DOHH2 (cell line): ENCODE results near the gene WRAP73.

Experiments
- H3F3A ChIP-seq: fragments of 200-600 bp; sonication (generic), shearing (Covaris generic); 2 replicates; pipeline ENCODE4 v1.6.0; 2016; ENCODE audit warnings: antibody characterized with exemption, mild to moderate bottlenecking; ENCODE audit not compliant: control insufficient read depth, insufficient read depth
- H3K27ac ChIP-seq: fragments of 200-600 bp; sonication (generic); 2 replicates; pipeline ENCODE4 v1.5.1; 2014; ENCODE audit warnings: low read depth, mild to moderate bottlenecking, low read length, moderate library complexity
- H3K27me3 ChIP-seq: fragments of 200-600 bp; sonication (generic); 2 replicates; pipeline ENCODE4 v1.6.1; 2014; ENCODE audit warnings: mild to moderate bottlenecking, low read length, mixed read lengths; ENCODE audit not compliant: control insufficient read depth
- H3K36me3 ChIP-seq: fragments of 200-600 bp; sonication (generic); 2 replicates; pipeline ENCODE4 v1.6.1; 2014; ENCODE audit warnings: mild to moderate bottlenecking, low read length, moderate library complexity, mixed read lengths; ENCODE audit not compliant: control insufficient read depth
- H3K4me1 ChIP-seq: fragments of 200-600 bp; sonication (generic); 2 replicates; pipeline ENCODE4 v1.6.1; 2014; ENCODE audit warnings: mild to moderate bottlenecking, low read length, mixed read lengths; ENCODE audit not compliant: control insufficient read depth
- H3K4me2 ChIP-seq: fragments of 200-600 bp; sonication (generic); 2 replicates; pipeline ENCODE4 v1.6.0; 2014; ENCODE audit warnings: mild to moderate bottlenecking, low read length, moderate library complexity
- H3K4me3 ChIP-seq: fragments of 200-600 bp; sonication (generic); 2 replicates; pipeline ENCODE4 v1.5.1; 2014; ENCODE audit warnings: mild to moderate bottlenecking, low read length, mixed read lengths
- H3K79me2 ChIP-seq: fragments of 200-600 bp; sonication (generic); 2 replicates; pipeline ENCODE4 v1.6.1; 2014; ENCODE audit warnings: mild to moderate bottlenecking, low read length, mixed read lengths; ENCODE audit not compliant: control insufficient read depth
- H3K9me2 ChIP-seq: fragments of 200-600 bp; sonication (generic); replicated peaks from 2 replicates; pipeline ENCODE4 v1.6.1; 2014; ENCODE audit warnings: mild to moderate bottlenecking, low read length, mixed read lengths; ENCODE audit not compliant: control insufficient read depth
- H3K9me3 ChIP-seq: fragments of 200-600 bp; sonication (generic); 2 replicates; pipeline ENCODE4 v1.6.1; 2014; ENCODE audit warnings: antibody characterized with exemption, low read length, mixed read lengths; ENCODE audit not compliant: control insufficient read depth, insufficient read depth
- H4K20me1 ChIP-seq: fragments of 200-600 bp; sonication (generic); 2 replicates; pipeline ENCODE4 v1.6.0; 2014; ENCODE audit warnings: low read depth, mild to moderate bottlenecking, antibody characterized with exemption, low read length, moderate library complexity; ENCODE audit not compliant: control insufficient read depth, insufficient read depth
- EZH2phosphoT487 ChIP-seq: fragments of 200-600 bp; sonication (generic); IDR thresholded peaks from 2 replicates; pipeline ENCODE4 v1.6.1; 2017; ENCODE audit warnings: borderline replicate concordance, mild to moderate bottlenecking, antibody characterized with exemption, low read length, moderate library complexity, mixed read lengths
- TF ChIP-seq, protein P1 (sequence below): fragments of 200-600 bp; sonication (generic); IDR thresholded peaks from one replicate; pipeline ENCODE4 v1.5.1; 2014; ENCODE audit warnings: antibody characterized with exemption, mild to moderate bottlenecking, low read depth, low read length; ENCODE audit not compliant: poor library complexity, severe bottlenecking

The WRAP73 gene

DNA sequence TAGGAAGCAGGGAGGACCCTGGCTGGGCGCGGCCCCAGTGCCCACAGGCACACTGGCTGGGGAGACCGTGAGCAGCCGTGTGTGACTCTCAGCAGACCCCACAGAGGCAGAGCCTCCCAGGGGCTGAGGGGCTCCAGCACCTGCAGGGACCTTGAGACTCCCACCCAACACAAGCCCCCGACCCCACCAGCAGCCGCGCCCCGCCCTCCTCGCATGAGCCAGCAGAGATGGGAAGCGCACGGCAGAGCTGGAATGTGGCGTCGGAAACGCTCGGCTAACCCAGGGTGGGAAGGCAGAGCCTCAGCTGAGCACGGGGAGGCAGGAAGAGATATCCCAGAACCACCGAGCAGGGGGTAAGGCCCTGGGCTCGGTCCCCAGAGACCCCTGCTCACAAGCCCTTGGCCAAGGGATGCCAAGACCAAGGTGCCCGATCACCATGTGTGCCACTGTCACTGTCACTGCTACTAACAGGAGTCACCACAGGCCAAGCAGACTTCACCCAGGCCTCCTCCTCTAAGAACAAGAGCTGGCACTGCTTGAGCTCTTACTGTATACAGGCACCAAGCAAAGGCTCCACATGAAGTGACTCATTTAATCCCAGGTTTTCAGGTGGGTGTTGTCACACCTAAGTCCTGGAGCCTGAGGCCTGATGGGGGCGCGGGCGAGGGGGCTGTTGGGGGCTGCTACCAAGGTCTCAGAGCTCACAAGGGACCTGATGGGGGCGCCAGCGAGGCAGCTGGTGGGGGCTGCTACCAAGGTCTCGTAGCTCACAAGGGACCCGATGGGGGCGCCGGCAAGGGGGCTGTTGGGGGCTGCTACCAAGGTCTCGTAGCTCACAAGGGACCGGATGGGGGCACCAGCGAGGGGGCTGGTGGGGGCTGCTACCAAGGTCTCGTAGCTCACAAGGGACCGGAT is 58.7 kb downstream of the WRAP73 start:
- no peaks in the 10 kb centered on the region for H4K20me1 ChIP-seq
- no peaks in the 10 kb centered on the region for H3K36me3 ChIP-seq
- no peak overlapping the region for H3K4me3 ChIP-seq
- H3K4me1 ChIP-seq, result peaks cover 13% of the 10 kb centered on the region
- no peaks in the 10 kb centered on the region for H3F3A ChIP-seq
- H3K79me2 ChIP-seq, result no peaks in the 10 kb centered on the region
- peaks cover under 1% of the 10 kb centered on the region; the same call in 1 of the 2 replicates for H3K9me3 ChIP-seq
- H3K4me2 ChIP-seq, result no peak overlapping the region
- no peaks in the 10 kb centered on the region for H3K27me3 ChIP-seq
- no peak overlapping the region for H3K27ac ChIP-seq
- no peak for TF ChIP-seq EZH2phosphoT487
- TF ChIP-seq, protein P1, sequence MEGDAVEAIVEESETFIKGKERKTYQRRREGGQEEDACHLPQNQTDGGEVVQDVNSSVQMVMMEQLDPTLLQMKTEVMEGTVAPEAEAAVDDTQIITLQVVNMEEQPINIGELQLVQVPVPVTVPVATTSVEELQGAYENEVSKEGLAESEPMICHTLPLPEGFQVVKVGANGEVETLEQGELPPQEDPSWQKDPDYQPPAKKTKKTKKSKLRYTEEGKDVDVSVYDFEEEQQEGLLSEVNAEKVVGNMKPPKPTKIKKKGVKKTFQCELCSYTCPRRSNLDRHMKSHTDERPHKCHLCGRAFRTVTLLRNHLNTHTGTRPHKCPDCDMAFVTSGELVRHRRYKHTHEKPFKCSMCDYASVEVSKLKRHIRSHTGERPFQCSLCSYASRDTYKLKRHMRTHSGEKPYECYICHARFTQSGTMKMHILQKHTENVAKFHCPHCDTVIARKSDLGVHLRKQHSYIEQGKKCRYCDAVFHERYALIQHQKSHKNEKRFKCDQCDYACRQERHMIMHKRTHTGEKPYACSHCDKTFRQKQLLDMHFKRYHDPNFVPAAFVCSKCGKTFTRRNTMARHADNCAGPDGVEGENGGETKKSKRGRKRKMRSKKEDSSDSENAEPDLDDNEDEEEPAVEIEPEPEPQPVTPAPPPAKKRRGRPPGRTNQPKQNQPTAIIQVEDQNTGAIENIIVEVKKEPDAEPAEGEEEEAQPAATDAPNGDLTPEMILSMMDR, result peak; percentile 54
- H3K9me2 ChIP-seq, result no peaks in the 10 kb centered on the region

DNA sequence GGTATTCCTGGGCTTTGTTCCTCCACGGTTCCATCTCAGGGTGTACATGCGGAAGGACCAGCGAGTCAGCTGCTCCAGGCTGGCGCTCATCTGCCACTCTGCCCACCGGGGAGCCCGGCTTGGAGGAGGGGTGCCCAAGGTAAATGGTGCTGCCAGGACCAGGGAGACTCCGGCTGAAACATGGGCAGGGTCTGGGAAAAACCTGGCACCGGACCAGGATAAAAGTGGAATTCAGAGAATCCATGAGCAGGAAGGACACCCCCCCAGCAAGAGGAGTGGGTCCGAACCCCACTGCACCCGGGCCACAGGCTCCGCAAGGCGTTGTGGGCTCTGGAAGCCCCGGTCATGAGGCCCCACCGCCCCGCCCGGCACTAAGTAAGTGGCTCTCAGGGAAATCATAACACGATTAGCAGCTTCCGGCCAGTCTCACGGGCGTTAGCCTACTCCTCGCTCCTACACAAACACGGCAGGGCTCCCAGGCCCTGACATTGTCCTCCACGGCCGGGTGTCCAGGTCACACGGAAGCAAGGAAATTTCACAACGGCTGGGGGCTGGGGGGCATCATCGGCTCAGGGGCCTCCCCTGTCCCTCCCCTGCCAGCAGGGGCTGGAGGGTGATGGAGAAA is 59.7 kb downstream of the WRAP73 start:
- no peak overlapping the region for H3K27ac ChIP-seq
- no peak overlapping the region for H3K4me3 ChIP-seq
- no peaks in the 10 kb centered on the region for H4K20me1 ChIP-seq
- H3K79me2 ChIP-seq, result no peaks in the 10 kb centered on the region
- no peak overlapping the region for H3K4me2 ChIP-seq
- TF ChIP-seq, protein P1, result no peak
- TF ChIP-seq EZH2phosphoT487, result no peak
- no peaks in the 10 kb centered on the region for H3K9me2 ChIP-seq
- H3F3A ChIP-seq, result no peaks in the 10 kb centered on the region
- H3K27me3 ChIP-seq, result no peaks in the 10 kb centered on the region
- H3K36me3 ChIP-seq, result no peaks in the 10 kb centered on the region
- H3K4me1 ChIP-seq, result peaks cover 13% of the 10 kb centered on the region
- peaks cover 6% of the 10 kb centered on the region; the same call in 1 of the 2 replicates for H3K9me3 ChIP-seq

DNA sequence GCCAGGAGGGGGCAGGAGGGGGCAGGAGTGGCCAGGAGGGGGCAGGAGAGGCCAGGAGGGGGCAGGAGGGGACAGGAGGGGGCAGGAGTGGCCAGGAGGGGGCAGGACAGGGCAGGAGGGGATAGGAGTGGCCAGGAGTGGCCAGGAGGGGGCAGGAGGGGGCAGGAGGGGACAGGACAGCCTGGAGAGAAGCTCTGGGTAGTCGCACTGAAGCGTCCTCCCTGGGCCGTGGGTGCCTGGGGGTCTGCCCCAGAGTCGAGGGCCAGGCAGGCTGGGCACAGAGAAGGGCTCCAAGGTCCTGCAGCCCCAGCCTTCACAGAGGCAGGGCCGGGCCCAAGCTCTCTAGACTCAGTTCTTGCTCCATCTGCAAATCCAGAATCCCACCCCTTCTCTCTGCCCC is 61.5 kb downstream of the WRAP73 start:
- Histone ChIP-seq H3K4me2 (no peak overlapping the region), H3K4me1 (peaks cover 6% of the 10 kb centered on the region), H4K20me1 (no peaks in the 10 kb centered on the region)

More for the DNA sequence above, 61.5 kb downstream of the WRAP73 start:
- H3K27ac ChIP-seq, result no peak overlapping the region
- no peaks in the 10 kb centered on the region for H3K36me3 ChIP-seq
- H3K4me3 ChIP-seq, result no peak overlapping the region
- no peaks in the 10 kb centered on the region for H3K79me2 ChIP-seq
- H3F3A ChIP-seq, result no peaks in the 10 kb centered on the region
- no peaks in the 10 kb centered on the region for H3K27me3 ChIP-seq
- no peaks in the 10 kb centered on the region for H3K9me2 ChIP-seq
- TF ChIP-seq EZH2phosphoT487, result no peak
- TF ChIP-seq, protein P1, result no peak
- H3K9me3 ChIP-seq, result peaks cover 18% of the 10 kb centered on the region; the same call in 1 of the 2 replicates
